ENCODE measurements around the gene ACTG1. TPM values are rescaled to one million over a fixed set of nuclear protein-coding genes. Genes with fewer than 3 reads are reported as not detected.

ACTG1 gene
- total RNA-seq, 1 experiment from 2014 or later = 1,461 TPM

DNA sequence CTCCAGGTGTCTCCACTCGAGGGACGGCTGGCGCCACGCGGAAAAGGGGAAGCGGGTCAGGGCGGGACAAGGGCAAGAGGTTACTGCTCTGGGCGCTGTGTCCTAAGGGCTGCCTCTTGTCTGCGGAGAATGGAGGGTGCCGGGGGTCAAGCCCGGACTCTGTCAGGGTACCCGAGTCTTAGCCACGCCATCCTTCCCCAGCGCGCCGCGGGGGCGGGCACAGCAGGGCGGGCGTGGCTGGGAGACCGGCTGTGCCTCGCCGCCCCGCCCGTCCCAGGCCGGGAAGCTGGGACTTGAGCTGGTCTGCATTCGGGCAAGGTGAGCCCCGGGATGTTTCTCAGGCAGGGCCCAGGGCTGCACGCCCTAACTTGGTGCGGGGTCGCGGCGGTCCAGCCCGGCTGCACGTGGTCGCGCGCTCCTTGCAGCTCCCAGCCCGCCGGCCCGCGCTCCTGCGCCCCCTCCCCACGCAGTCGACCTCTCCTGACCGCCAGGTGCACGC is 6.2 kb upstream of the ACTG1 start:
- Mint-ChIP-seq H3K36me3 (ENCODE audit: insufficient read depth, unreplicated experiment) (peaks cover 8% of the 10 kb centered on the region), H3K4me3 (ENCODE audit: unreplicated experiment) (no peak overlapping the region), H3K27ac (ENCODE audit: low read depth, unreplicated experiment) (no peak overlapping the region), H3K27me3 (ENCODE audit: insufficient read depth, unreplicated experiment) (no peaks in the 10 kb centered on the region), H3K4me1 (ENCODE audit: insufficient read depth, unreplicated experiment) (no peaks in the 10 kb centered on the region), H3K9me3 (ENCODE audit: unreplicated experiment) (no peaks in the 10 kb centered on the region)
- no TSS peak for BruUV-seq (replicated peaks)
- TF ChIP-seq, protein P1, sequence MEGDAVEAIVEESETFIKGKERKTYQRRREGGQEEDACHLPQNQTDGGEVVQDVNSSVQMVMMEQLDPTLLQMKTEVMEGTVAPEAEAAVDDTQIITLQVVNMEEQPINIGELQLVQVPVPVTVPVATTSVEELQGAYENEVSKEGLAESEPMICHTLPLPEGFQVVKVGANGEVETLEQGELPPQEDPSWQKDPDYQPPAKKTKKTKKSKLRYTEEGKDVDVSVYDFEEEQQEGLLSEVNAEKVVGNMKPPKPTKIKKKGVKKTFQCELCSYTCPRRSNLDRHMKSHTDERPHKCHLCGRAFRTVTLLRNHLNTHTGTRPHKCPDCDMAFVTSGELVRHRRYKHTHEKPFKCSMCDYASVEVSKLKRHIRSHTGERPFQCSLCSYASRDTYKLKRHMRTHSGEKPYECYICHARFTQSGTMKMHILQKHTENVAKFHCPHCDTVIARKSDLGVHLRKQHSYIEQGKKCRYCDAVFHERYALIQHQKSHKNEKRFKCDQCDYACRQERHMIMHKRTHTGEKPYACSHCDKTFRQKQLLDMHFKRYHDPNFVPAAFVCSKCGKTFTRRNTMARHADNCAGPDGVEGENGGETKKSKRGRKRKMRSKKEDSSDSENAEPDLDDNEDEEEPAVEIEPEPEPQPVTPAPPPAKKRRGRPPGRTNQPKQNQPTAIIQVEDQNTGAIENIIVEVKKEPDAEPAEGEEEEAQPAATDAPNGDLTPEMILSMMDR (IDR thresholded peaks at IDR 0.05; ENCODE audit: unreplicated experiment) = no peak
- ChIA-PET CTCF (interaction anchor here (0.6 to 1.7 kb wide), 5 partner anchors 48 to 82 kb away, joined by 3 to 12 read pairs (median 3); no protein-coding TSS in a partner anchor), POLR2A (interaction anchor here (0.6 to 2.4 kb wide), 10 partner anchors 10 to 1276 kb away, joined by 3 to 14 read pairs (median 4); partner anchors contain the start of genes FAAP100, NDUFAF8, NPLOC4 and TEPSIN)
- intact Hi-C loops (cut with micrococcal nuclease) = loop anchor here (2.0 kb wide), 1 partner anchor 34 kb away; the partner anchor contains the start of gene FAAP100
- peak; percentile 46 for DNase-seq (ENCODE audit: unreplicated experiment)

DNA sequence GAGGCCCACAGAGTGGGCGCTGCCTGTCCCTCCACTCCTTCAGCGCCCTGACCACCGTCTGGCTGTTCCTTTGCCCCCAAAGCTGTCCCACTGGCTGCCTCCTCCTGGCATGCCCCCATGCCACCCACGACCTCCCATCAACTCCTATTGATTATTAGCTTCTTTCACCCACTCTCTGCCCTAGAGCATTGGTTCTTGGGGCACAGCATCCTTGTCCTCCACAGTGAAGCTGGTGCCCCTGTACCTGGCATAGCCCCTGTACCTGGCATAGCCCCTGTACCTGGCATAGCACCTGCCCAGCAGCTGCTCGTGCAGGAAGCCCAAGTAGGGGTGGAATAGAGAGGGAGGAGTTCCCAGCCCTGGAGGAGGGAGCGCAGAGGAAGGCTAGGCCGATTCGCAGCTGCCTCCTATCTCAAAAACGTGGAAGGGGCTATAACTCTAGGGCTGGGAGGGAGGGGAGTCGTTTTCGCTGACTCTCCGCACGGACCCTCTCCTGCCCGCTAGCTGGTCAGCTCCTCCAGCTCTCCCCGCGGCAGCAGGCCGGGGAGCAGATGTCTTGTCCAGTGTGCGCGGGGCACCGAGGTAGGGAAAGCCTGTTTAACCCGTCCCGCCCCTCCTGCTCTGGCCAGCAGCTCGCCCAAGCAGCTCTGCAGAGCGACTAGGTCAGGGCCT is 5.7 kb upstream of the ACTG1 start:
- Mint-ChIP-seq H3K4me1 (ENCODE audit: insufficient read depth, unreplicated experiment) (no peaks in the 10 kb centered on the region), H3K9me3 (ENCODE audit: unreplicated experiment) (no peaks in the 10 kb centered on the region), H3K27ac (ENCODE audit: low read depth, unreplicated experiment) (no peak overlapping the region), H3K4me3 (ENCODE audit: unreplicated experiment) (peak overlapping the region; percentile 55), H3K27me3 (ENCODE audit: insufficient read depth, unreplicated experiment) (no peaks in the 10 kb centered on the region), H3K36me3 (ENCODE audit: insufficient read depth, unreplicated experiment) (peaks cover 8% of the 10 kb centered on the region)
- BruUV-seq (replicated peaks) = no TSS peak
- TF ChIP-seq, protein P1 (IDR thresholded peaks at IDR 0.05; ENCODE audit: unreplicated experiment) = no peak
- DNase-seq (ENCODE audit: unreplicated experiment) = no peak
- ChIA-PET POLR2A (interaction anchor here (1.0 to 2.4 kb wide), 9 partner anchors 9 to 279 kb away, joined by 3 to 14 read pairs (median 4); partner anchors contain the start of genes FAAP100, NDUFAF8, NPLOC4 and TEPSIN), CTCF (interaction anchor here (0.6 to 1.7 kb wide), 3 partner anchors 64 to 251 kb away, joined by 3 to 12 read pairs (median 4); no protein-coding TSS in a partner anchor)
- intact Hi-C loops (cut with micrococcal nuclease) = loop anchor here (2.0 kb wide), 1 partner anchor 35 kb away; the partner anchor contains the start of gene FAAP100

DNA sequence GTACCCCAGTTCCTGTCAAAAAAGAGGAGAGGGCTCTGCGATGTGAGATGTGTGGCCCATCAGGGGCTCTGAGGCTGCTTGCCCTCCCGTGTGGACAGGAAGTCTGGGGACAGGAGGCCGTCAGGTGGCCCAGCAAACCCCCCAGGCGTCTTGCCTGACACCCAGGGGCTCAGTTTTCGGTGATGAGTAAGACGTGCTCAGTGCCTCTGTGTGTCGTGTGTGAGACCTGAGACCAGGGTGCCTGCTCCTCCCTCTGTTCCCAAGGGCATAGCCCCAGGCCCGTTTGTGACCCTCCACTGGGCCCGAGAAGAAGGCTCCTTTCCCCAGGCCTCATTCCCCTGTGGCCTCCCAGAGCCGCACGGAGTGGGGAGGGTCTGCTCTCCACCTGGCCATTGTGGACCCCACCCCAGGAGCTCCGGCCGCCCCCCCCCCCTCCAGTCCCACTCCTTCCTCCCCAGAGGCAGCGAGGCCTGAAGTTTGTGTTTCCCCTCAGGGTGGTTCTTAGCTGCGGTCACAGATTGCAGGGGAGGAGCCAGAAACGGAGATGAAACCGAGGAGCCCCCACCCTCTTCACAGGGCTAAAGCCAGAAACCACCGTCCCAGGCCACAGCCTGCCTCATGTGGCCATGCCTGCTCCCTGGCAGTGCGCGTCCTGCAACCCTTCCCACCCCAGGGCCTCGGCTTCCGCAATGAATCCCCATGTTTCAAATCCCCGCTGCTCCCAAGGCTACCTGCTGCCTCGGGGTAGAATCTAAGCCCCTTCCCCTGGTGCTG is 4.9 kb upstream of the ACTG1 start:
- H3K36me3 Mint-ChIP-seq (ENCODE audit: insufficient read depth, unreplicated experiment) = peaks cover 10% of the 10 kb centered on the region
- ChIA-PET CTCF (interaction anchor here (0.6 to 1.7 kb wide), 2 partner anchors 83 to 250 kb away, joined by 4 to 12 read pairs; no protein-coding TSS in a partner anchor), POLR2A (interaction anchor here (1.0 to 2.4 kb wide), 4 partner anchors 9 to 119 kb away, joined by 3 to 14 read pairs (median 11); partner anchors contain the start of genes FAAP100, NPLOC4 and TSPAN10)
- no peaks in the 10 kb centered on the region for H3K4me1 Mint-ChIP-seq (ENCODE audit: insufficient read depth, unreplicated experiment)
- intact Hi-C loops (cut with micrococcal nuclease) = loop anchor here (2.0 kb wide), 1 partner anchor 35 kb away; the partner anchor contains the start of gene FAAP100
- peak overlapping the region; percentile 55 for H3K4me3 Mint-ChIP-seq (ENCODE audit: unreplicated experiment)
- H3K27me3 Mint-ChIP-seq (ENCODE audit: insufficient read depth, unreplicated experiment) = no peaks in the 10 kb centered on the region
- TF ChIP-seq, protein P1 (IDR thresholded peaks at IDR 0.05; ENCODE audit: unreplicated experiment) = no peak
- H3K9me3 Mint-ChIP-seq (ENCODE audit: unreplicated experiment) = no peaks in the 10 kb centered on the region
- no peak for DNase-seq (ENCODE audit: unreplicated experiment)
- no peak overlapping the region for H3K27ac Mint-ChIP-seq (ENCODE audit: low read depth, unreplicated experiment)
- no TSS peak for BruUV-seq (replicated peaks)

DNA sequence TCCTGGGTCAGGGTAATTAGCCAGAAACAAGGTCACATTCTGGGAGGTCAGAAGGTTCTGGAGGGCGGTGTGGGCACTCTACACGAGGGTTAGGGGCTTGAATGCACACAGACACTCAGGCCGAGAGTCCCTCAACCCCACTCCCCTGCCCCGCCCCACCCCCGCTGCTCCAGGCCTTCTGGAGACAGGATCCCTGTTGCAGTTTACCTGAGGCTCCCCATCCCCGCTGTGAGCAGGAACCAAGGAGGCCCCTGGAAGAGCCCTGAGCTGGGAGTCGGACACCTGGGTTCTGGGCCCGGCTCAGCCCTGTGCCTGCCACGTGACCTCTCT is 4.4 kb upstream of the ACTG1 start:
- ChIA-PET POLR2A (no interaction called here), CTCF (no interaction called here)
- DNase-seq (ENCODE audit: unreplicated experiment) = no peak
- H3K27ac Mint-ChIP-seq (ENCODE audit: low read depth, unreplicated experiment) = no peak overlapping the region
- H3K36me3 Mint-ChIP-seq (ENCODE audit: insufficient read depth, unreplicated experiment) = peaks cover 16% of the 10 kb centered on the region
- intact Hi-C loops (cut with micrococcal nuclease) = no loop called here
- no peaks in the 10 kb centered on the region for H3K27me3 Mint-ChIP-seq (ENCODE audit: insufficient read depth, unreplicated experiment)
- peak overlapping the region; percentile 92 for H3K4me3 Mint-ChIP-seq (ENCODE audit: unreplicated experiment)
- TF ChIP-seq, protein P1 (IDR thresholded peaks at IDR 0.05; ENCODE audit: unreplicated experiment) = no peak
- H3K9me3 Mint-ChIP-seq (ENCODE audit: unreplicated experiment) = no peaks in the 10 kb centered on the region
- BruUV-seq (replicated peaks) = no TSS peak
- H3K4me1 Mint-ChIP-seq (ENCODE audit: insufficient read depth, unreplicated experiment) = no peaks in the 10 kb centered on the region
